Fibroblast of lung (primary cell): ENCODE measurements around the gene SDK2.

Source experiments
- CTCF ChIP-seq, 2 donors: IDR thresholded peaks in 1 of 2; conservative IDR thresholded peaks in 1 of 2; 1 replicate in 1 of 2; 2 replicates in 1 of 2; pipeline ENCODE4 v1.5.1; 2011 to 2012; ENCODE audit warnings: low read length in 2 of 2, control low read depth in 1 of 2, inconsistent platforms in 1 of 2, low read depth in 1 of 2, mild to moderate bottlenecking in 1 of 2
- EZH2 ChIP-seq: IDR thresholded peaks from 2 replicates; pipeline ENCODE4 v1.5.1; 2012; ENCODE audit warnings: low read length, control low read depth, mild to moderate bottlenecking; ENCODE audit errors: missing control alignments

GRCh38 chr17:73582821-73583220, 61.4 kb downstream of the SDK2 start:
- TF ChIP-seq CTCF (conservative IDR thresholded peaks at IDR 0.05 in 1 of 2, IDR thresholded peaks at IDR 0.05 in 1 of 2; ENCODE audit: low read depth in 1 of 2, low read length in 2 of 2) = no peak
- TF ChIP-seq EZH2 = no peak
